T47D (cell line): ENCODE measurements around the gene OR2W1.

Experiments used
- DNase-seq, 2 experiments: peaks; one replicate each; pipeline versions ENCODE4 v3.0.0 to v3.0.0-alpha.2; 2011 to 2012; ENCODE audit warnings: low read depth in 1 of 2, low spot score in 1 of 2
- JUND ChIP-seq: IDR thresholded peaks from 2 replicates; pipeline ENCODE4 v1.6.1; 2012; ENCODE audit warnings: low read depth
- in situ Hi-C: cut with HindIII; loops from 2 replicates; pipeline ENCODE4 v1.10.0; 2016; ENCODE audit warnings: low sequenced_read_pairs, low pct_unique_long_range_greater_than_20kb

The OR2W1 gene

GRCh38 chr6:29045075-29045474, at the start of gene OR2W1:
OR2W1 (minus strand) TSS chr6:29045175; CDS start chr6:29045175, 0 bp downstream.
- no peak for TF ChIP-seq JUND
- in situ Hi-C loops: no loop called here
- no peak for DNase-seq

GRCh38 chr6:29092957-29093356, 48.0 kb upstream of the OR2W1 start:
- in situ Hi-C loops: no loop called here
- no peak for DNase-seq
- no peak for TF ChIP-seq JUND

- TF ChIP-seq JUND: no peak
- DNase-seq: no peak
- in situ Hi-C loops: no loop called here
Measured at GRCh38 chr6:29087213-29087612, 42.2 kb upstream of the OR2W1 start, which contains the start of gene OR2B3. OR2B3 (minus strand) TSS chr6:29087313; CDS start chr6:29087248, 65 bp downstream.

DNA sequence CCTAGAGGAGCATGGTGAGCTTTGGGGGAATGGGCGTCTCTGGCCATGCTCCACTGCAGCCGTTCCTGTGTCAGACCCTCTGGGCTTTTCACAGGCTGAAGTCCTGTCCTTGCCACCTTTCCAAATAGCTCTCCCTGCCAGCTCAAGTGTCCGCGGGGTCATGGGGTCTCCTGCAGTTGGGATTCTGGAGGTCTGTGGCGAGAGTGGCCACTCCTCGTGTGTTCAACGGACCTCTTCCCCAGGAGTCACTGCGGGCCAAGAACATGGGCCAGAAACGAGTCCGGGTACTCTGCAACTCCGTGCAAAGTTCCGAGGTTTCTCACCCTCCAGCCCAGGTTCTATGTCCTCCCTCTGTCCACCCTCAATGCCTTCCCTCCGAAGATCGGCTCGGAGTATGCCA, 37.5 kb upstream of the OR2W1 start:
- in situ Hi-C loops: no loop called here
- no peak for DNase-seq
- no peak for TF ChIP-seq JUND

- in situ Hi-C loops: no loop called here
- TF ChIP-seq JUND: no peak
- DNase-seq: no peak
Measured at GRCh38 chr6:29081312-29081711, 36.3 kb upstream of the OR2W1 start.

DNA sequence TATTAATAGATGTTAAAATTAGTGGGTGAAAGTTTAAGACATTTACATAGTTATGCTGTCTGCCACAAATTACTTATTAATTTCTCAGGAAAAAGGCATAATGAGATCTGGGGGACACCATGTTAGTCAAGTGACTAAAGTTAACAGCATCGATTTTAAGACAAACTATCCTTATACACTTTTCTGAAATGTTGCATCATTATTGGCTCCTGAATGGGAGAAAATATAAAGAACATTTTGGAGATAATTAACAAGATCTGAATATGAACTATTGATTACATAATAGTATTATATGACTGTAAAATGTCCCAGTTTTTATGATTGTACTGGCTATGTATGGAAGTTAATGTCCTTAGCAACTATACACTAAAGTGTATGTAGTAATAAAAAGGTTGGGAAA, 34.2 kb upstream of the OR2W1 start:
- in situ Hi-C loops: no loop called here
- no peak for TF ChIP-seq JUND
- no peak for DNase-seq

- DNase-seq: peak; percentile 8 to 64
- in situ Hi-C loops: no loop called here
- TF ChIP-seq JUND: no peak
Measured at GRCh38 chr6:29071831-29072723, 27.1 kb upstream of the OR2W1 start.

DNA sequence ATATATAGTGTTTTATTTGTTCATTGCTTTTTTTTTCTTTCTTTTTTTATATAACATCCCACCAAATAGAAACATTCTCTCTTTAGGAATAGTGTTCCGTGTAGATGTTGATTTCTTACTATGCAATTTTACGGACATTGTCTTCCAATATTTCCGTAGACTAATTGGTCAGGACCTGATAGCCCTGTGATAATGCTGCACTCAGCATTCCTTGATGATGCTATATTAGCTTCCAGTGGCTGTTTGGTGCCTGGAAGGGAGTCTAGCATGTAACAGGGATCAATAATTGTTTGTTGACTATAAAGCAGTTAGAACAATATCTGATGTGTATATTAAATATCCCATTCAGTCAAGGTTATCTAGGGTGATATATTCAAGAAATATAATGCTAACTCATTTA, 6.7 kb upstream of the OR2W1 start:
- in situ Hi-C loops: no loop called here
- no peak for TF ChIP-seq JUND

DNA sequence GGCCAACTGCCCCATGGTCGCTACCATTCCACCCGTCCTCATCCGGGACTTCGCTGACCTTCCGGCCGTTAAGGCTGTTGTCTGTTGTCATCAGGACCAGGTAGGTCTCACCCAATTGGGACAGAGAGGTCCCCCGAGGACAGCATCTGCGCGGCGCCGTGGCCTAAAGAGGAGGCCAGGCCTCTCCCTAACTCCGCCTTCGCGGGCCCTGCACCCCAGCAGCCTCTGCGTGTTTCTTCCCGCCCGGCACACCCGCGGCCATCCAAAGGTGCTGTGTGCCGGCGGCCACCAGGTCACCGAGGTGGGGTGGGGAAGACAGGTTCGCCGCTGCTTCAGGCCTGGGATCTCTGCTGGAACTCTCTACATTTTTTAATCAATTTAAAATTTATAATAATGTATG, 9.0 kb downstream of the OR2W1 start:
- DNase-seq: no peak
- no peak for TF ChIP-seq JUND
- in situ Hi-C loops: no loop called here

More for the DNA sequence above, 6.7 kb upstream of the OR2W1 start:
- DNase-seq: no peak

GRCh38 chr6:29028821-29029220, 16.2 kb downstream of the OR2W1 start:
- in situ Hi-C loops: no loop called here
- no peak for TF ChIP-seq JUND
- no peak for DNase-seq

GRCh38 chr6:29025927-29026585, 18.9 kb downstream of the OR2W1 start:
- in situ Hi-C loops: no loop called here
- DNase-seq: no peak
- no peak for TF ChIP-seq JUND

- in situ Hi-C loops: no loop called here
- DNase-seq: no peak
- no peak for TF ChIP-seq JUND
Measured at GRCh38 chr6:29021434-29021833, 23.5 kb downstream of the OR2W1 start.

- no peak for TF ChIP-seq JUND
- in situ Hi-C loops: no loop called here
- DNase-seq: no peak
Measured at GRCh38 chr6:29019629-29020028, 25.3 kb downstream of the OR2W1 start.

DNA sequence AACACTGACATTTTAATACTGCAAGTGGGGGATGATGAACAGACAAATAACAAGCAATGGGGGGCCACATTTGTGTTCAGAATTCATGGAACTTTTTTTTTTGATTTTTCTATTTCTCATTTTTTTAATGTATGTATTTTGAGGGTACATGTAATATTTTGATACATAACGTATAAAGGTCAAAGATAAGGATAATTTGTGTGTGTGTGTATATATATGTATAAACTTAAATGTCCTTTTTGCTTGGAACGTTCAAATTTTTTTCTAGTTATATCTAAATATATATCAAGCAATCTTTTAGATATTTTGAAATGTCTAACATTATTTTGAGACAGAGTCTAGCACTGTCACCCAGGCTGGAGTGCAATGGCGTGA, 27.6 kb downstream of the OR2W1 start:
- TF ChIP-seq JUND: no peak
- in situ Hi-C loops: no loop called here
- DNase-seq: no peak
